Measurements from ENCODE around the gene METTL13. TPM values are rescaled to one million over a fixed set of nuclear protein-coding genes. Genes with fewer than 3 reads are reported as not detected.

Gene METTL13
- total RNA-seq, 2 experiments from 2014 or later = 28.3 to 35.4 TPM

- DNase-seq (ENCODE audit: low spot score) = no peak
- H3K4me2 ChIP-seq (ENCODE audit: low read length) = no peak overlapping the region
- TF ChIP-seq EZH2phosphoT487 (IDR thresholded peaks at IDR 0.05; ENCODE audit: borderline replicate concordance, low read depth, low read length) (no peak), CTCF (conservative IDR thresholded peaks at IDR 0.05; ENCODE audit: low read length) (no peak)
- intact Hi-C loops (cut with micrococcal nuclease; ENCODE audit: unreplicated experiment) = no loop called here
- no peak overlapping the region for H2AFZ ChIP-seq (ENCODE audit: low read length)
- H3K79me2 ChIP-seq (ENCODE audit: insufficient read depth, low read depth, low read length) = no peaks in the 10 kb centered on the region
- no peaks in the 10 kb centered on the region for H3K4me1 ChIP-seq (ENCODE audit: insufficient read depth, low read length, poor library complexity, severe bottlenecking)
- no TSS peak for BruUV-seq (replicated peaks)
- no peak overlapping the region for H3K27ac ChIP-seq (ENCODE audit: low read depth, low read length, poor library complexity, severe bottlenecking)
- ChIA-PET CTCF (ENCODE audit: unreplicated experiment) (interaction anchor here (0.5 to 2.5 kb wide), 2 partner anchors 148 to 183 kb away, joined by 8 to 12 read pairs; no protein-coding TSS in a partner anchor), POLR2A (interaction anchor here (1.8 kb wide), 1 partner anchor 13 kb away, joined by 5 read pairs; no protein-coding TSS in a partner anchor)
- no peak overlapping the region for H3K4me3 ChIP-seq (ENCODE audit: low read depth, low read length, poor library complexity, severe bottlenecking)
- H3K9me2 ChIP-seq (ENCODE audit: insufficient read depth, low read length) = no peaks in the 10 kb centered on the region
- H3K9me3 ChIP-seq (ENCODE audit: low read length) = no peaks in the 10 kb centered on the region
- H4K20me1 ChIP-seq (ENCODE audit: insufficient read depth, low read length) = no peaks in the 10 kb centered on the region
- H3K36me3 ChIP-seq (ENCODE audit: insufficient read depth, low read length) = peaks cover 5% of the 10 kb centered on the region; the same call in 1 of the 2 replicates
Measured at GRCh38 chr1:171803045-171803444, 21.6 kb downstream of the METTL13 start.

GRCh38 chr1:171803461-171804022 is 22.1 kb downstream of the METTL13 start:
- Histone ChIP-seq H3K4me2 (ENCODE audit: low read length) (no peak overlapping the region), H2AFZ (ENCODE audit: low read length) (no peak overlapping the region), H3K9me2 (ENCODE audit: insufficient read depth, low read length) (no peaks in the 10 kb centered on the region), H3K9me3 (ENCODE audit: low read length) (no peaks in the 10 kb centered on the region), H3K36me3 (ENCODE audit: insufficient read depth, low read length) (no peaks in the 10 kb centered on the region), H3K79me2 (ENCODE audit: insufficient read depth, low read depth, low read length) (no peaks in the 10 kb centered on the region), H3K4me3 (ENCODE audit: low read depth, low read length, poor library complexity, severe bottlenecking) (no peak overlapping the region), H3K27ac (ENCODE audit: low read depth, low read length, poor library complexity, severe bottlenecking) (no peak overlapping the region), H3K4me1 (ENCODE audit: insufficient read depth, low read length, poor library complexity, severe bottlenecking) (no peaks in the 10 kb centered on the region), H4K20me1 (ENCODE audit: insufficient read depth, low read length) (no peaks in the 10 kb centered on the region)
- DNase-seq (ENCODE audit: low spot score) = no peak
- intact Hi-C loops (cut with micrococcal nuclease; ENCODE audit: unreplicated experiment) = no loop called here
- no TSS peak for BruUV-seq (replicated peaks)
- ChIA-PET POLR2A (interaction anchor here (1.8 kb wide), 1 partner anchor 13 kb away, joined by 5 read pairs; no protein-coding TSS in a partner anchor), CTCF (ENCODE audit: unreplicated experiment) (interaction anchor here (0.5 kb wide), 1 partner anchor 149 kb away, joined by 8 read pairs; no protein-coding TSS in a partner anchor)
- no peak for TF ChIP-seq EZH2phosphoT487 (IDR thresholded peaks at IDR 0.05; ENCODE audit: borderline replicate concordance, low read depth, low read length)
- TF ChIP-seq CTCF (conservative IDR thresholded peaks at IDR 0.05; ENCODE audit: low read length) = no peak

- DNase-seq (ENCODE audit: low spot score) = no peak
- H3K4me3 ChIP-seq (ENCODE audit: low read depth, low read length, poor library complexity, severe bottlenecking) = no peak overlapping the region
- POLR2A ChIA-PET = interaction anchor here (1.1 kb wide), 1 partner anchor 979 kb away, joined by 3 read pairs; no protein-coding TSS in a partner anchor
- CTCF ChIA-PET (ENCODE audit: unreplicated experiment) = no interaction called here
- TF ChIP-seq CTCF (conservative IDR thresholded peaks at IDR 0.05; ENCODE audit: low read length) (no peak), EZH2phosphoT487 (IDR thresholded peaks at IDR 0.05; ENCODE audit: borderline replicate concordance, low read depth, low read length) (no peak)
- no peaks in the 10 kb centered on the region for H3K36me3 ChIP-seq (ENCODE audit: insufficient read depth, low read length)
- H3K9me2 ChIP-seq (ENCODE audit: insufficient read depth, low read length) = no peaks in the 10 kb centered on the region
- H3K4me1 ChIP-seq (ENCODE audit: insufficient read depth, low read length, poor library complexity, severe bottlenecking) = no peaks in the 10 kb centered on the region
- H3K9me3 ChIP-seq (ENCODE audit: low read length) = no peaks in the 10 kb centered on the region
- no peak overlapping the region for H3K27ac ChIP-seq (ENCODE audit: low read depth, low read length, poor library complexity, severe bottlenecking)
- intact Hi-C loops (cut with micrococcal nuclease; ENCODE audit: unreplicated experiment) = no loop called here
- H3K79me2 ChIP-seq (ENCODE audit: insufficient read depth, low read depth, low read length) = no peaks in the 10 kb centered on the region
- no peak overlapping the region for H2AFZ ChIP-seq (ENCODE audit: low read length)
- no peaks in the 10 kb centered on the region for H4K20me1 ChIP-seq (ENCODE audit: insufficient read depth, low read length)
- no TSS peak for BruUV-seq (replicated peaks)
- no peak overlapping the region for H3K4me2 ChIP-seq (ENCODE audit: low read length)
Measured at GRCh38 chr1:171805395-171806115, 24.1 kb downstream of the METTL13 start.

All from OCI-LY7 (cell line).